ENCODE data around the gene KRT86. TPM values are rescaled to one million over a fixed set of nuclear protein-coding genes. Genes with fewer than 3 reads are reported as not detected.
"Not testable (repeated sequence)": the region's sequence is repeated elsewhere in the genome, so short reads cannot be mapped to it uniquely, and the experiment has no call there.

KRT86 gene
- total RNA-seq, 3 donors from 2014 or later (not counting 1 experiment from before 2014, with no cell fraction given), result 2.0 to 3.6 (median 2.7) TPM

GRCh38 chr12:52296572-52297215 lies 22.2 kb downstream of the KRT86 start:
- 96% methylated on average over 5 of the region's 5 CpGs for WGBS (ENCODE audit: insufficient coverage)
- peaks cover 0 to 3% of the 10 kb centered on the region in 2 donors for H3K27me3 Mint-ChIP-seq (ENCODE audit: low read depth in 2 of 2)
- no peaks in the 10 kb centered on the region for H3K9me3 Mint-ChIP-seq
- no peaks in the 10 kb centered on the region for H3K27me3 ChIP-seq (ENCODE audit: control insufficient read depth, insufficient read depth, low read length)
- H3K4me3 Mint-ChIP-seq, result no peak overlapping the region
- no peaks in the 10 kb centered on the region for H3K36me3 ChIP-seq (ENCODE audit: control insufficient read depth, insufficient read depth, low read length)
- TF ChIP-seq, protein P1, sequence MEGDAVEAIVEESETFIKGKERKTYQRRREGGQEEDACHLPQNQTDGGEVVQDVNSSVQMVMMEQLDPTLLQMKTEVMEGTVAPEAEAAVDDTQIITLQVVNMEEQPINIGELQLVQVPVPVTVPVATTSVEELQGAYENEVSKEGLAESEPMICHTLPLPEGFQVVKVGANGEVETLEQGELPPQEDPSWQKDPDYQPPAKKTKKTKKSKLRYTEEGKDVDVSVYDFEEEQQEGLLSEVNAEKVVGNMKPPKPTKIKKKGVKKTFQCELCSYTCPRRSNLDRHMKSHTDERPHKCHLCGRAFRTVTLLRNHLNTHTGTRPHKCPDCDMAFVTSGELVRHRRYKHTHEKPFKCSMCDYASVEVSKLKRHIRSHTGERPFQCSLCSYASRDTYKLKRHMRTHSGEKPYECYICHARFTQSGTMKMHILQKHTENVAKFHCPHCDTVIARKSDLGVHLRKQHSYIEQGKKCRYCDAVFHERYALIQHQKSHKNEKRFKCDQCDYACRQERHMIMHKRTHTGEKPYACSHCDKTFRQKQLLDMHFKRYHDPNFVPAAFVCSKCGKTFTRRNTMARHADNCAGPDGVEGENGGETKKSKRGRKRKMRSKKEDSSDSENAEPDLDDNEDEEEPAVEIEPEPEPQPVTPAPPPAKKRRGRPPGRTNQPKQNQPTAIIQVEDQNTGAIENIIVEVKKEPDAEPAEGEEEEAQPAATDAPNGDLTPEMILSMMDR (IDR thresholded peaks at IDR 0.05), result no peak
- intact Hi-C loops (cut with micrococcal nuclease), result no loop called here
- H3K4me1 ChIP-seq (ENCODE audit: control insufficient read depth, insufficient read depth, low read length), result peaks cover 8% of the 10 kb centered on the region
- no peak overlapping the region for H3K27ac Mint-ChIP-seq
- DNase-seq, result no peak
- no peaks in the 10 kb centered on the region for H3K36me3 Mint-ChIP-seq
- H3K9me3 ChIP-seq (ENCODE audit: control insufficient read depth, insufficient read depth, low read length), result no peaks in the 10 kb centered on the region
- no peak overlapping the region for H3K27ac ChIP-seq (ENCODE audit: low read length)
- no peak overlapping the region for H3K4me3 ChIP-seq (ENCODE audit: low read length)
- no peak for ATAC-seq
- peaks cover 33 to 40% of the 10 kb centered on the region in 2 donors for H3K4me1 Mint-ChIP-seq

DNA sequence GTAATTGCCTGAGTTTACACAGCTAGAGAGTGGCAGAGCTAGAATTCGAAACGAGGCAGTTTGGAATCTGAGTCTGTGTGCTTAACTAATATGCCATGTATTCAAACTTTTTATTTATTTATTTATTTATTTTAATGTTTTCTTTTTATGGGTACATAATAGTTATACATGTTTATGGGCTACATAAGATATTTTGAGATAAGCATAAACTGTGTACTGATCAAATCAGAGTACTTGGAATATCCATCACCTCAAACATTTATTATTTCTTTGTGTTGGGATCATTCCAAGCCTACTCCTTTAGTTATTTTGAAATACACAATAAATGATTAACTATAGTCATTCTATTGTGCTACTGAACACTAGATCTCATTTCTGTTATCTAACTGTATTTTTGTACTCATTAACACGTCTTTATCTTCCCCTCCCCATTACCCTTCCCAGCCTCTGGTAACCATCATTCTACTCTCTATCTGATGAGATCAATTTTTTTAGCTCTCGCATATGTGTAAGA lies 24.3 kb downstream of the KRT86 start:
- H3K4me3 Mint-ChIP-seq, result no peak overlapping the region
- TF ChIP-seq, protein P1 (IDR thresholded peaks at IDR 0.05), result no peak

DNA sequence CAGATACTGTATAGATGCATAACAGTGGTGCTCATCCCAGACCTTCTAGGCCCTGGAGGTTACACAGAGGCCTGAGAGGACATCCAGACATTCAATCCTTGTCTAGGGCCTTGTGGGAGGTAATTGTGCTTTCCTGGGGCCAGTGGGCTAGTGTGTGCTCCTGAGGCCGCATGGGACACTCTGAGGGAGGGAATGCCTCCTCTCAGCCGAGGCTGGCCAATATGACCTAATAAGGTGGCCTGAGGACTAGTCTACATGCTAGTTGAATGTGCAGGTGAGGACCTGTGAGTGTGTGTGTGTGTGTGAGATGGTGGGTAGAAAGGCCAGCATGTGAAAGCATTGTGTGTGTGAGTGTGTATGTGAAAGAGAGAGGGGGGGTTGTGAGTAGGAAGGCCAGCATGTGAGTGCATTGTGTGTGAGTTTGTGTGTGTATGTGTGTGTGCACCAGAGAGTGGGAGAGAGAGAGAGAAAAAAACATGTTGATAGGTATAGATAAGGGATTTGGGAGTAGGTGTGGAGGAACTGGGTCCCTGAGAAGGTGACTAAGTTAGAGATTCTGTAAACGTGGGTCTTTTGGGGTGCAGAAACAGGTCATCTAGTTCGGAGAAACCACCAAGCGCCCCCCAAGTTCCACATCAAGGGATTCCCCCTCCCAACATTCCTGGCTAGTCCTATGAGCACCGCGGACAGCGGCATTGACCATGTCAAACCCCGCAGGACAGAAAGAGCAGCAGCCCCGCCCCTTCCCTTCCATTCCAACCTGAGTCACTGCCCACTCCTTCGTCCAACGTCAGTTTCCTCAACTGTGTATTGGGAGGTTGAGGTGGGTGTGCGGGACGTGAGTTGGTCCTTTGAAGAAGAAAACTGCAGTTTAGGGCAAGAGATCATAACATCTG lies 26.6 kb downstream of the KRT86 start:
- no peak overlapping the region for H3K27ac ChIP-seq (ENCODE audit: low read length)
- intact Hi-C loops (cut with micrococcal nuclease), result loop anchor here (10.0 kb wide), 1 partner anchor 54 kb away; no protein-coding TSS in a partner anchor
- no peaks in the 10 kb centered on the region for H3K36me3 Mint-ChIP-seq
- H3K4me1 Mint-ChIP-seq, result peaks cover 22 to 34% of the 10 kb centered on the region in 2 donors
- no peak overlapping the region for H3K4me3 Mint-ChIP-seq
- no peak overlapping the region for H3K27ac Mint-ChIP-seq
- TF ChIP-seq, protein P1 (IDR thresholded peaks at IDR 0.05), result no peak
- H3K36me3 ChIP-seq (ENCODE audit: control insufficient read depth, insufficient read depth, low read length), result no peaks in the 10 kb centered on the region
- 87% methylated on average over 11 of the region's 14 CpGs for WGBS (ENCODE audit: insufficient coverage)
- H3K4me1 ChIP-seq (ENCODE audit: control insufficient read depth, insufficient read depth, low read length), result peaks cover 18% of the 10 kb centered on the region
- H3K27me3 ChIP-seq (ENCODE audit: control insufficient read depth, insufficient read depth, low read length), result no peaks in the 10 kb centered on the region
- H3K9me3 ChIP-seq (ENCODE audit: control insufficient read depth, insufficient read depth, low read length), result no peaks in the 10 kb centered on the region
- ATAC-seq (no peak), DNase-seq (no peak)
- no peak overlapping the region for H3K4me3 ChIP-seq (ENCODE audit: low read length)
- H3K27me3 Mint-ChIP-seq (ENCODE audit: low read depth in 2 of 2), result peaks cover 0 to 8% of the 10 kb centered on the region in 2 donors
- H3K9me3 Mint-ChIP-seq, result no peaks in the 10 kb centered on the region

More for the DNA sequence above, 24.3 kb downstream of the KRT86 start:
- no peak overlapping the region for H3K27ac Mint-ChIP-seq
- Histone ChIP-seq H3K36me3 (ENCODE audit: control insufficient read depth, insufficient read depth, low read length) (no peaks in the 10 kb centered on the region), H3K9me3 (ENCODE audit: control insufficient read depth, insufficient read depth, low read length) (no peaks in the 10 kb centered on the region), H3K4me3 (ENCODE audit: low read length) (no peak overlapping the region), H3K27me3 (ENCODE audit: control insufficient read depth, insufficient read depth, low read length) (no peaks in the 10 kb centered on the region), H3K4me1 (ENCODE audit: control insufficient read depth, insufficient read depth, low read length) (peaks cover 8% of the 10 kb centered on the region), H3K27ac (ENCODE audit: low read length) (no peak overlapping the region)
- intact Hi-C loops (cut with micrococcal nuclease), result no loop called here
- WGBS (ENCODE audit: insufficient coverage), result 86% methylated on average over 4 of the region's 4 CpGs
- H3K27me3 Mint-ChIP-seq (ENCODE audit: low read depth in 2 of 2), result peaks cover 0 to 3% of the 10 kb centered on the region in 2 donors
- no peaks in the 10 kb centered on the region for H3K36me3 Mint-ChIP-seq
- no peak for ATAC-seq
- peaks cover 26 to 33% of the 10 kb centered on the region in 2 donors for H3K4me1 Mint-ChIP-seq
- no peaks in the 10 kb centered on the region for H3K9me3 Mint-ChIP-seq
- DNase-seq, result no peak

- H3K4me3 Mint-ChIP-seq; H3K27ac Mint-ChIP-seq; H3K9me3 ChIP-seq (ENCODE audit: control insufficient read depth, insufficient read depth, low read length); H3K9me3 Mint-ChIP-seq; H3K36me3 Mint-ChIP-seq; H3K4me3 ChIP-seq (ENCODE audit: low read length); H3K27ac ChIP-seq (ENCODE audit: low read length); H3K27me3 Mint-ChIP-seq (ENCODE audit: low read depth in 2 of 2); ATAC-seq; H3K36me3 ChIP-seq (ENCODE audit: control insufficient read depth, insufficient read depth, low read length); DNase-seq; H3K27me3 ChIP-seq (ENCODE audit: control insufficient read depth, insufficient read depth, low read length): not testable (repeated sequence)
- intact Hi-C loops (cut with micrococcal nuclease), result loop anchor here (10.0 kb wide), 1 partner anchor 53 kb away; no protein-coding TSS in a partner anchor
- WGBS (ENCODE audit: insufficient coverage), result 93% methylated on average over 13 of the region's 31 CpGs
- H3K4me1 ChIP-seq (ENCODE audit: control insufficient read depth, insufficient read depth, low read length), result peaks cover 22% of the 10 kb centered on the region
- peaks cover 26 to 37% of the 10 kb centered on the region in 2 donors for H3K4me1 Mint-ChIP-seq
These were observed 27.3 kb downstream of the KRT86 start for GRCh38 chr12:52301721-52302120.

DNA sequence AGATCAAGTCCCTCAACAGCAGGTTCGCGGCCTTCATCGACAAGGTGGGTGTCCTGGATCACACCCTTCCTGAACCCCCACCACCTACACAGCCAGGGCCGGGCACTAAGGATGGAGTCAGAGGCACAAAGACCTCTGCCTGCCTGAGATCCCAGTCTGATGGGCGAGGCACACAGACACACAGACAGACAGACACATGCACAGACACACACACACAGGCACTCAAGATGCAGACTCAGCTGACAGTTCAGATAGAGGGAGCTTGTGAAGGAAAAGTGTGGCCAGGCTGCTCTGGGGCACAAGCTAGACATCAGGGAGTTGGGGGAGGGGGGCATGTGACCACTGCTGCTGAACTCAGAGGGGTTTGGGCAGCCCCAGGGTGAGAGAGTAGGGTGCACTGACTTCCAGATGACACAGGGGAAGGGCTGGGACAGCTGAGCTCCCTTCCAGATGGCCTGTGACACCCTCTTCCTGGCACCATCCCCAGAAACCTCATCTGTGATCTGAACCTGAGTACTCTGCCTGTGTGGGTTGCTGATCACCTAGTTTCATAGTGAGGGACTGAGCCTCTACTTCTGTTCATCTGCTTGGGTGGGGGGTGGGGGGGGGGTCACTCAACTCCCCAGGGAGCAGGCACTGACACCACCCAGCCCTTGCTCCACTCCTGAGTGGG lies 27.9 kb downstream of the KRT86 start:
- not testable (repeated sequence) for H3K27ac ChIP-seq (ENCODE audit: low read length); H3K4me3 Mint-ChIP-seq; H3K36me3 ChIP-seq (ENCODE audit: control insufficient read depth, insufficient read depth, low read length); H3K27me3 ChIP-seq (ENCODE audit: control insufficient read depth, insufficient read depth, low read length); H3K27ac Mint-ChIP-seq; H3K9me3 Mint-ChIP-seq; H3K36me3 Mint-ChIP-seq; ATAC-seq; DNase-seq; H3K4me3 ChIP-seq (ENCODE audit: low read length); H3K9me3 ChIP-seq (ENCODE audit: control insufficient read depth, insufficient read depth, low read length)
- H3K27me3 Mint-ChIP-seq (ENCODE audit: low read depth in 2 of 2), result peaks cover 0 to 12% of the 10 kb centered on the region in 2 donors
- intact Hi-C loops (cut with micrococcal nuclease), result loop anchor here (10.0 kb wide), 1 partner anchor 52 kb away; no protein-coding TSS in a partner anchor
- peaks cover 22% of the 10 kb centered on the region for H3K4me1 ChIP-seq (ENCODE audit: control insufficient read depth, insufficient read depth, low read length)
- WGBS (ENCODE audit: insufficient coverage), result no CpG with 5 or more reads among the region's 5 CpGs
- H3K4me1 Mint-ChIP-seq, result peaks cover 32 to 37% of the 10 kb centered on the region in 2 donors
